ENCODE results near the gene SPATC1L. TPM values are rescaled to one million over a fixed set of nuclear protein-coding genes. Genes with fewer than 3 reads are reported as not detected.

SPATC1L gene
- total RNA-seq, 1 donor from 2014 or later = 14.1 TPM

Other genes with a start within 250 kb of the SPATC1L start
- gene COL6A1, start 202.7 kb downstream of the SPATC1L start, total RNA-seq = 994 to 1,063 TPM (median 1,052 TPM) in 3 replicates
- gene COL6A2, start 86.3 kb downstream of the SPATC1L start, total RNA-seq = 1,314 to 1,671 TPM (median 1,646 TPM) in 3 replicates
- 1.7 to 4.1 TPM (median 1.7 TPM) in 3 replicates for gene FTCD, start 28.9 kb downstream of the SPATC1L start, total RNA-seq
- gene LSS, start 44.3 kb upstream of the SPATC1L start, total RNA-seq = 93.2 to 110 TPM (median 107 TPM) in 3 replicates
- gene MCM3AP, start 101.2 kb upstream of the SPATC1L start, total RNA-seq = 86.4 to 106 TPM (median 87.2 TPM) in 3 replicates
- 10.6 to 16.0 TPM (median 13.1 TPM) in 3 replicates for gene YBEY, start 101.9 kb upstream of the SPATC1L start, total RNA-seq
- 5.0 to 13.9 TPM (median 5.6 TPM) in 3 replicates for gene C21orf58, start 139.4 kb upstream of the SPATC1L start, total RNA-seq
- gene PCNT, start 139.7 kb upstream of the SPATC1L start, total RNA-seq = 29.9 to 41.0 TPM (median 37.3 TPM) in 3 replicates

Data from chondrocyte (in vitro differentiated cells).